Measurements from ENCODE around the gene AP4B1.

The AP4B1 gene

DNA sequence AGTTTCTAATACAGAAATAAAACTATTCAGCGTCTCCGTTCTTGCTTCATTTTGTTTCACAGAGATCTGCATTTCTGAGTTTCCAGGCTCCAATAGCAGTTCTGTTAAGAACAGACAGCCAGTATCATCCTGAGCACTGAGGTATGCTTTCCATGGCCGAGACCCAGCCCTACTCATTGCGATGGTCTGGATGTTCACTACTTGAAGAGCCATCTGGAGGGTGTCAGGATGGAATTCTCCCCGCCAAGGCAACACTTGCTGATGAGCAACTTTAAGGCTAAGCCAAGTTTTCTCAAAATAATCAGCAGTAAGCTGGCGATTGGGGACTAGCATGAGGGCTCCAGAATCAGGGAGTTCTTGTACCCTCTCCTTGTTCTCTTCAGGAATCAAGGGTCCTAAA is 9.5 kb downstream of the AP4B1 start:
- no peak for DNase-seq

GRCh38 chr1:113893267-113893666 is 11.3 kb downstream of the AP4B1 start:
- no peak for DNase-seq

- DNase-seq = no peak
Measured at GRCh38 chr1:113891631-113892220, 12.9 kb downstream of the AP4B1 start.

GRCh38 chr1:113890816-113891215 is 13.8 kb downstream of the AP4B1 start:
- DNase-seq = no peak

- no peak for DNase-seq
Measured at GRCh38 chr1:113887402-113888175, 17.0 kb downstream of the AP4B1 start, which contains the start of gene BCL2L15. BCL2L15 (minus strand) TSS chr1:113887581; CDS start chr1:113887375, 206 bp downstream.

DNA sequence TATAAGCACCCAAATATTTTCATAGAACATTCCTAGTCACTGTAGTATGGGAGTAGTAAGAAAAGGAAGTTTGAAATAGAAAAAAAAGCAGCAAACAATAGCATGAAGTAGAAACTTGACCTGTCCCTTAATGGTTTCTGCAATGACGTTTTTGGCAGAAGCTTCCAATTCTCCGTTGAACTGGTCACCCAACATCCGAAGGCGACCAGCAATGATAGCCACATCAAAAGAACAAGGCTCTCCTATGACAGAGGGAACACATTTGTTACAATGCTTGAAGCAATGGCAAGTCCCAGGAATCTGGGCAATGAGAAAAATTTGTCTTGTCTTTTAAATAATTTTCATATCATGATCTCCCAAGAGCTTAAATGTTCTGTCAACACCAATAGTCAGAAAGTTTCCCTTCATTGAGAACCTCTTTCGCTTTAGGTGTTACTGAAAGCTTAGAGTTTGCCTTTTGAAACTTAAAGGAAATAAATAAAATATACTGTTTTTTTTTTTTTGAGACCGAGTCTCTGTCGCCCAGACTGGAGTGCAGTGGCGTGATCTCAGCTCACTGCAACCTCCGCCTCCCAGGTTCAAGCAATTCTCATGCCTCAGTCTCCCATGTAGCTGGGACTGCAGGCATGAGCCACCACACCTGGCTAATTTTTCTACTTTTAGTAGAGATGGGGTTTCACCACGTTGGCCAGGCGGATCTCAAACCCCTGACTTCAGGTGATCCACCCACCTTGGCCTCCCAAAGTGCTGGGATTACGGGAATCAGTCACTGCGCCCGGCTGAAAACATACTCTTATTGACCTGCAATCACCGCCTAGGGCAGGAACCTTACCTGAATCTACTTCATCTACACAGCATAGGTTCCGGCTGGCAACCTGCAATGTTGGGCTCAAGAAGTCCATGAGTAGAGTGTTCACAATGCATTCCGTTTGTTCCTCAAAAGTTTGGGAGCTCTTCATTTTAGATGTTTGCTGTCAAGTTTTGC is 17.9 kb downstream of the AP4B1 start:
- DNase-seq = no peak

- no peak for DNase-seq
Measured at GRCh38 chr1:113881661-113882060, 22.9 kb downstream of the AP4B1 start.

DNA sequence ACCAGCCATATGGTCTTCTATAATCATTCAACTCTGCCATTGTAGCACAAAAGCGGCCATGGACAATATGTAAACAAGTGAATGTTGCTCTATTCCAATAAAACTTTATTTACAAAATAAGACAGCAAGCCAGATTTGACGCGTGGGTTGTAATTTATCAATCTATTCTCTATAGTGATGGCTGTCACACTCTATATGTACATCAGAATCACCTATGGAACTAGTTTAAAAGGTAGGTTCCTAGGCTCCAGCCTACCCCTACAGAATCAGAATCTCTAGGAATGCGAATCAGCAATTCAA is 24.9 kb downstream of the AP4B1 start:
- DNase-seq = no peak

GRCh38 chr1:113876176-113876575 is 28.4 kb downstream of the AP4B1 start:
- no peak for DNase-seq

DNA sequence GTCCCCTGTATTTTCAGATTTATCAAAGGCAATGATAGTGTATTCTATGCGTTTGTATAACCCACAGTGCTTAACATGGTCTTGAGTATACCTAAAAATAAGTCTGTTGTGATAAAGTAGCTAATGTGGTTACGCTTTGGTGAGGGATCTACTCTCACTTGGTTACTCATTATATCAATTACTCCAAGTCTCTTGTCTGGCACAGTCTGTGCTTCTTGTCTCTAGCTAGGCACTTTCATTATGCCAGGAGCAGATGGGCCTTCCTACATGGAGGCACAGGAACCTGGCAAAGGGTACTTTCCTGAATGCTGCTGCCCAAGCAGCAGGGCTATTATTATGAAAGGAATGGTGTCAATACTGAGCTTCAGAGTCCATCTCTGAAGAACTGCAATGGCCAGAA is 28.9 kb downstream of the AP4B1 start:
- no peak for DNase-seq

DNA sequence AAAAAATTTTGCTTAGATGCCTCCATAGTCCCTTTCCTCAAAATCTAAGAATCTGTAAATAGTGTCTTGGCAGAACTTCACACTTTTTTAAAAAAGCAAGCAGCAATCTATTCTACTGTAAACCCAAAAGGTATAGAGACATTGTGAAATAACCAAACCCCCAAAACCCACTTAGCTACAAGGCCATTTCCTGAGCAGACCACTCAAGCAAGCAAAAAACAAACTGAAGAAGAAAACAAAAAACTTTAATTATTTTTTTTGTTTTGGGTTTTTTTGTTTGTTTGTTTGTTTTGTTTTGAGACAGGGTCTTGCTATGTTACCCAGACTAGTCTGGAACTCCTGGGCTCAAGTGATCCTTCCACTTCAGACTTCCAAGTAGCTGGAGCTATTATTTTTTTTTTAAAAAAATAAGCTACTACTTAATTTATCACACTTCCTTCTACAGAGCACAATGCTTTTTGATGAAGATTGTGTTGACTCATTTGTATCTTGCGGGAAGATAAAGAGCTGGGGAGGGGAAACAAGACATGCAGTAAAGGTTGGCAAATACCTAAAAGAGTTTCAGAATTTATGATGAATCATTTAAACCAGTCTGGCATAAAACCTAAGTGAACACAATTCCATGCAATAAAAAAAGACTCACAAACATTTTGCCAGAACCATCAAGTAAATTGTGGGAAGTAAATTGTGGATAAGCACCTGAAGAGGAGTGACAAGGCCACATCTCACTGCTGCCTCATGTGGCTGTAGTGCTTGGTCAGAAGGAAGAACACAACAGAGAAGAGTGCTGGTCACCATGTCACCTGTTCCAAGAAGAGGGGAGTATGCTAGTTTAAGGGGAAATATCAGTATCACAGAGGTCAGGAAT is 30.4 kb downstream of the AP4B1 start:
- no peak for DNase-seq

DNA sequence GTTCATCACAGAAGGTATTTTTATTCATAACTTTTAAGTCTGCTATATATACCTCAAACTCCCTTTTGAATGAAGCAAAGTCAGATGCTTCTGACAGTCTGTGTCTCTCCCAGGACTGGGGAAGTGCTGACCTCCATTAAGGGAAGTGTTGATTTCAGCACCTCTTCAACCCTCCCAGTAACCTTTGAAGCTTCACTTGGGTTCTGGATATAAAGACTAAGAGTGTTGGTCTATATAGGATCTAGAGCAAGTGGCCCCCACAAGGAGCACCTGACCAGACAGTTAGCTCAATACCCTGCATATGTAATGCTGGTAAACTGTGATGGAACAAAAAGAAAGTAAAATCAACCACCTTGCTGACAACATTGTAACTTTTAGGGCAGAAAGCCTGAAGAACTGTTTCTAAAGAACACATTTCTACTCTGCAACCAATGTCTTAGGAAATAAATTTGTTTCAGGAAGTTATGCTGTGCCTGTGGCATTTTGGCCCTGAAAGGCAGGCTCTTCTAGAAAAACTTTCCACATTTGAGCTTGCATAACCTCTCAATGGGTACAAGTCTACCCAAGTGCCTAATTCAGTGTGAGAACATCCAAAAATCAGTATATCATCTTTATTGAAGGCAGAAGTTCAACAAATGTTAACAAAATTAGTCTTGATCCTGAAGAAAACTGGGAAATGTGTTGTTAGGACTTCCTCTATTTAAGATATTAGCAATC is 32.2 kb downstream of the AP4B1 start:
- DNase-seq = no peak

DNA sequence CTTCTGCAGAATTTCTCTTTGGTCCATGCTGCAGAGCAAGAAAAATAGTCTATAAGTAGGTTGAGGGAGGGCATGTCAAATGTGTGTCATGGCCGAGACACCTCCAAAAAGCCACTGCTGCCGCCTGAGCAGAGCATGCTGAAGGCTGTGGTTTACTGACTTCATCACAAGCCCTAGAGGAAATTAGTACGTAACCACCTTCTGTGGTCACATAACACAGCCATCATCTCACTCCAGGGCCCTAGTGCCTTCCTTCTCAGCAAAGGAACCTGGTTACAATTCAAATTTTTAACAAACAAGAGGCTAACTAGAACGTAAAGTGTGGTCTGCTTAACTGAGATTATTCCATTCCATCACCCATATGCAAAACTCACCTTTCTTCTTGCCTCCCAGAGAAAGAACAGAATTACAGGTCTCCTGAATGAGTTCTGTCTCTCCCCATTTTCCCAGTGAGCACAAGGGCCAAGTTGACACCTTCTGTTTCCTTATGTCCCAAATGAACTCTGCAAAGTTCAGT is 32.9 kb downstream of the AP4B1 start, which contains the start of gene PTPN22:
Gene PTPN22, minus strand, starts transcription at position 116 of the 517 bp plus-strand sequence.
- no peak for DNase-seq

DNA sequence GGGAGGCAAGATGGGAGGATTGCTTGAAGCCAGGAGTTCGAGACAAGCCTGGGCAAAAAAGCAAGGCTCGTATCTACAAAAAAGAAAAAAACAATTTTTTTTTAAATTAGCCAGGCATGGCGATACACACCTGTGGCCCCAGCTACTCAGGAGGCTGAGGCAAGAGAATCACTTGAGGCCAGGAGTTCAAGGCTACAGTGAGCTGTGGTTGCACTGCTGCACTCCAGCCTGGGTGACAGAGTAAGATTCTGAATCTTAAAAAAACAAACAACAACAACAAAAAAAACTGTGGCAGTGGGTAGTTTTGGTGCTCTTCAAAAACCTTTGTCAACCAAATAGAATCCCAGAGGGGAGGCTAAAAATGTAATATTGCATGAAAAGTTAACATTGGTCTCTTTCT is 33.8 kb downstream of the AP4B1 start:
- DNase-seq = no peak

DNA sequence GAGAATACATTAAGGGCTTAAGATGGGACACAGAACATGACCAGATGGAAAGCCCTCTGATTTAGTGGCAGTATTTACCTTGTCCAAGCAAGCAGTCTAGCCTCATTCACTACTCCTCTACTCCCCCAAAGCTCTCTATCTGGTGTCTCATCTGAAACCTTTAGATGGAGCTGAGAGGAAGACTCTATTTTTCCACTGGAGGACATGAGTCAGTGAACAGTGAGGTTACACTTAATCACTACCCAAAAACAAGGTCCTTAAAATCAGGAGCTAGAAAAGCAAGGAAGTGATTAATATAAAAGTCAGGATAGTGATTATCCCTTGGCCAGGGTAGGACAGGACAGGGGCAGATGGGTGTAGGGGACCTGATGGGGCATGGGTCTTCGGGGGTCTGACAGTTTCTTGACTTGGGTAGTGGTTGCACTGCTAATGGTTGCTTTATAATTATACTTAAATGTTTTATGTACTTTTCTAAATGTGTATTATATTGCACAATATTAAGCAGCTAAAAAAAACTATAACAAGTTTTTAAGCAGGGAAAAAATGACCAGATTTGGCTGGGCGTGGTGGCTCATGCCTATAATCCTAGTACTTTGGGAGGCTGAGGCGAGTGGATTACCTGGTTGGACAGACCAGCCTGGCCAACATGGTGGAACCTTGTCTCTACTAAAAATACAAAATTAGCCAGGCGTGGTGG is 36.1 kb downstream of the AP4B1 start:
- DNase-seq = no peak

GRCh38 chr1:113861641-113862040 is 43.0 kb downstream of the AP4B1 start:
- no peak for DNase-seq

- DNase-seq = no peak
Measured at GRCh38 chr1:113860891-113861290, 43.7 kb downstream of the AP4B1 start.

GRCh38 chr1:113859478-113860175 is 45.0 kb downstream of the AP4B1 start:
- DNase-seq = no peak

- DNase-seq = no peak
Measured at GRCh38 chr1:113858982-113859381, 45.6 kb downstream of the AP4B1 start.

DNA sequence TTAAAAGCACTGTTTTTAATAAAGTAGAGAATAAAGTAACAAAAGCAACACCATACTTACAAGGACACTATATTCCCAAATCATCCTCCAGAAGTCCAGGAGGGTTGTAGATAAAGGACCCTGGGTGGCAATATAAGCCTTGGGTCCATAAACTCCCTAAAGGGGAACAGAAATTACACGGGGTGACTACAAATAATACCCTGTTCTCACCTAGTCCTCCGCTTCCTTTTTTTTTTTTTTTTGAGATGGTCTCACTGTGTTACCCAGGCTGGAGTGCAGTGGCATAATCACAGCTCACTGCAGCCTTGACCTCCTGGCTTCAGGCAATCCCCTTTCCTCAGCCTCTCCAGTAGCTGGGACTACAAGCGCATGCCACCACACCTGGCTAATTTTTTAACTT is 46.2 kb downstream of the AP4B1 start:
- no peak for DNase-seq
